Testis (tissue), 3 donors: ENCODE data around the gene RC3H2. TPM values are rescaled to one million over a fixed set of nuclear protein-coding genes. Genes with fewer than 3 reads are reported as not detected.

Source experiments
- DNase-seq: peaks from one replicate; pipeline ENCODE4 v3.0.0-alpha.2; 2019
- H3K27ac ChIP-seq, 2 donors: fragments of 200-600 bp; sonication (generic); one replicate each; pipeline ENCODE4 v1.5.1; 2019
- H3K27me3 ChIP-seq: fragments of 200-600 bp; sonication (generic); one replicate; pipeline ENCODE4 v1.5.1; 2019
- H3K36me3 ChIP-seq: fragments of 200-600 bp; sonication (generic); one replicate; pipeline ENCODE4 v1.5.1; 2017; ENCODE audit warnings: low read depth; ENCODE audit errors: missing control alignments
- H3K4me1 ChIP-seq: fragments of 200-600 bp; sonication (generic); one replicate; pipeline ENCODE4 v1.5.1; 2019
- H3K4me3 ChIP-seq, 2 donors: fragments of 200-600 bp; sonication (generic); one replicate each; pipeline ENCODE4 v1.5.1; 2017 to 2019
- H3K9me3 ChIP-seq: fragments of 200-600 bp; sonication (generic); one replicate; pipeline ENCODE4 v1.5.1; 2017
- CTCF ChIP-seq, 3 experiments: fragments of 450-650 bp in 2 of 3; fragments of 200-600 bp in 1 of 3; sonication (generic) in 1 of 3; IDR thresholded peaks; one replicate each; pipeline ENCODE4 v1.5.1; 2016 to 2019; ENCODE audit warnings: antibody characterized with exemption in 3 of 3, mild to moderate bottlenecking in 2 of 3, moderate library complexity in 1 of 3
- POLR2A ChIP-seq: fragments of 450-650 bp; IDR thresholded peaks from one replicate; pipeline ENCODE4 v1.6.1; 2017; ENCODE audit warnings: antibody characterized with exemption, mild to moderate bottlenecking, moderate library complexity
- WGBS, 2 donors: methylation state at CpG; one replicate each; pipeline ENCODE4 v1.1.5; 2018; 5-methylcytosine and 5-hydroxymethylcytosine counted together
- intact Hi-C: fragments of 100-400 bp; cut with DNase I; formaldehyde crosslinking; loops from one replicate; pipeline ENCODE4 v1.15.1; 2023; ENCODE audit warnings: low total_unique reads
- polyA plus RNA-seq: library from polyadenylated mRNA; stranded (reverse); fragments of 350-450 nt; fragmentation: Illumina TruSeq; extraction: RNeasy Lipid Tissue Mini Kit (QIAGEN cat#74804); gene quantifications from one replicate; pipeline ENCODE4 v1.2.3, GENCODE V29; 2014; ENCODE audit warnings: low read depth, low replicate concordance; ENCODE audit not compliant: insufficient read depth
- total RNA-seq, 2 donors: library from RNA; depleted of rRNA; stranded (reverse); fragments of >200 nt; gene quantifications; one replicate each; pipeline ENCODE4 v1.2.3, GENCODE V29; 2016

Gene RC3H2
- total and polyA plus RNA-seq, 3 donors from 2014 or later = 26.1 to 78.6 (median 70.6) TPM

GRCh38 chr9:122822938-122823337, 82.2 kb downstream of the RC3H2 start:
- H3K4me3 ChIP-seq = no peak overlapping the region
- H3K27me3 ChIP-seq = no peaks in the 10 kb centered on the region
- WGBS, 2 donors = 90 to 93% methylated on average over 4 of the region's 4 CpGs
- peaks cover 27% of the 10 kb centered on the region for H3K4me1 ChIP-seq
- no peaks in the 10 kb centered on the region for H3K9me3 ChIP-seq
- no peak for TF ChIP-seq CTCF (IDR thresholded peaks at IDR 0.05)
- no peak for TF ChIP-seq POLR2A
- H3K27ac ChIP-seq = no peak overlapping the region
- no peak for DNase-seq
- intact Hi-C loops = no loop called here
- no peaks in the 10 kb centered on the region for H3K36me3 ChIP-seq

GRCh38 chr9:122822056-122822455, 83.1 kb downstream of the RC3H2 start:
- intact Hi-C loops = no loop called here
- H3K36me3 ChIP-seq = no peaks in the 10 kb centered on the region
- H3K27ac ChIP-seq = peak overlapping the region in 1 of 2 donors; percentile 11
- H3K27me3 ChIP-seq = no peaks in the 10 kb centered on the region
- H3K4me3 ChIP-seq = no peak overlapping the region
- no peaks in the 10 kb centered on the region for H3K9me3 ChIP-seq
- 78 to 83% methylated on average over 6 of the region's 6 CpGs for WGBS, 2 donors
- peaks cover 23% of the 10 kb centered on the region for H3K4me1 ChIP-seq
- TF ChIP-seq CTCF (IDR thresholded peaks at IDR 0.05) = no peak
- no peak for TF ChIP-seq POLR2A
- no peak for DNase-seq

DNA sequence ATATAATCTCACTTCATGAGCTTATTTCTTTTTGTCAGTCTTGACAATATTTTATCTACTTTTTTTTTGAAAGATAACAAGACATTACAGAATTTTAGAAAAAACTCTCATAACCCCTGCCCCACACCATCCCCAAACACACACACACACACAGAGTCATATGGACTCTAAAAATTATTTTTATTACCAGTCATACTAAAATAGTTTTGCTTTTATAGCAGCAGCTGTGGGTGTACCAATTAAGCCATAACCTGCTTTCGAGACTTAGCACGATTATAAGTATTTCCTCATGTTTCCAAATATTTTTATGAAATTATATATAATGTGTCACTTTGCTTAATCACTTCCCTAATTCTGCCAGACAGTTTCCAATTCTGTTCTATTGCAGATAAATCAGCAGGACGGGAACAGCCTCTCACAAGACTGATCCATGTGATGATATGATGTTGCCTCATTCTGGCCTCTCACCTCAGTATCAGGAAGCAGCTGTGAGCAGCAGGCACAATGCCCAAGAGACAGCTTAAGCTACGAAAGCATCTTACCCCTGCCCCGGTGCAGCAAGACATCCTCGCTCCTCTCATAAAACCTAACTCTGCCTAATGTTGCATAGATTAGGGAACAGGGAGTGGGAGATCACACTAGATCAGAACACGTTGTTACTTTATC, 83.7 kb downstream of the RC3H2 start:
- H3K27me3 ChIP-seq = no peaks in the 10 kb centered on the region
- peaks cover 17% of the 10 kb centered on the region for H3K4me1 ChIP-seq
- no peaks in the 10 kb centered on the region for H3K36me3 ChIP-seq
- TF ChIP-seq POLR2A (no peak), CTCF (IDR thresholded peaks at IDR 0.05) (no peak)
- intact Hi-C loops = no loop called here
- peak overlapping the region in 1 of 2 donors; percentile 11 for H3K27ac ChIP-seq
- no peak overlapping the region for H3K4me3 ChIP-seq
- DNase-seq = peak; percentile 64
- H3K9me3 ChIP-seq = no peaks in the 10 kb centered on the region
- WGBS, 2 donors = 34 to 48% methylated on average over 7 of the region's 7 CpGs

GRCh38 chr9:122820490-122820845, 84.7 kb downstream of the RC3H2 start:
- no peak for DNase-seq
- TF ChIP-seq POLR2A = no peak
- no peak for TF ChIP-seq CTCF (IDR thresholded peaks at IDR 0.05)
- 95% methylated on average over 11 of the region's 11 CpGs for WGBS, 2 donors
- H3K36me3 ChIP-seq = no peaks in the 10 kb centered on the region
- intact Hi-C loops = no loop called here
- H3K27me3 ChIP-seq = no peaks in the 10 kb centered on the region
- H3K4me1 ChIP-seq = peaks cover 12% of the 10 kb centered on the region
- H3K4me3 ChIP-seq = no peak overlapping the region
- no peak overlapping the region for H3K27ac ChIP-seq
- H3K9me3 ChIP-seq = no peaks in the 10 kb centered on the region
